Measurements from ENCODE around the gene GTF2F2. TPM values are rescaled to one million over a fixed set of nuclear protein-coding genes. Genes with fewer than 3 reads are reported as not detected.
A peak's percentile ranks its signal among the peaks of the same experiment; 100 is the strongest.

Gene GTF2F2
- 14.8 TPM for total RNA-seq
- long read RNA-seq, transcript GTF2F2-201 (8 exons, 2,239 nt): major isoform, 28 of 38 reads
- long read RNA-seq, partial matches to known transcripts: 7 of 38 reads
- long read RNA-seq, other reads (novel, unspliced or antisense): 3 of 38 reads

GRCh38 chr13:45119991-45120864 is at the start of gene GTF2F2:
GTF2F2 (plus strand) TSS chr13:45120510; CDS start chr13:45120656, 146 bp downstream.
- DNase-seq (ENCODE audit: low spot score): peak; percentile 96

GRCh38 chr13:45073809-45074208 is 46.5 kb upstream of the GTF2F2 start:
- DNase-seq (ENCODE audit: low spot score): no peak

GRCh38 chr13:45074721-45075120 is 45.6 kb upstream of the GTF2F2 start:
- DNase-seq (ENCODE audit: low spot score): no peak

- no peak for DNase-seq (ENCODE audit: low spot score)
Measured at GRCh38 chr13:45078003-45078402, 42.3 kb upstream of the GTF2F2 start.

- no peak for DNase-seq (ENCODE audit: low spot score)
Measured at GRCh38 chr13:45082964-45083363, 37.3 kb upstream of the GTF2F2 start.

- DNase-seq (ENCODE audit: low spot score): no peak
Measured at GRCh38 chr13:45084515-45084914, 35.8 kb upstream of the GTF2F2 start.

GRCh38 chr13:45086484-45086883 is 33.8 kb upstream of the GTF2F2 start:
- no peak for DNase-seq (ENCODE audit: low spot score)

- no peak for DNase-seq (ENCODE audit: low spot score)
Measured at GRCh38 chr13:45092663-45093062, 27.6 kb upstream of the GTF2F2 start.

- no peak for DNase-seq (ENCODE audit: low spot score)
Measured at GRCh38 chr13:45100573-45101262, 19.6 kb upstream of the GTF2F2 start.

GRCh38 chr13:45101327-45102018 is 18.8 kb upstream of the GTF2F2 start:
- no peak for DNase-seq (ENCODE audit: low spot score)

- no peak for DNase-seq (ENCODE audit: low spot score)
Measured at GRCh38 chr13:45102136-45102507, 18.2 kb upstream of the GTF2F2 start.

- no peak for DNase-seq (ENCODE audit: low spot score)
Measured at GRCh38 chr13:45103449-45103848, 16.9 kb upstream of the GTF2F2 start.

GRCh38 chr13:45104261-45104660 is 16.0 kb upstream of the GTF2F2 start:
- DNase-seq (ENCODE audit: low spot score): no peak

- DNase-seq (ENCODE audit: low spot score): no peak
Measured at GRCh38 chr13:45105895-45106294, 14.4 kb upstream of the GTF2F2 start.

- no peak for DNase-seq (ENCODE audit: low spot score)
Measured at GRCh38 chr13:45107539-45107938, 12.8 kb upstream of the GTF2F2 start.

- no peak for DNase-seq (ENCODE audit: low spot score)
Measured at GRCh38 chr13:45108716-45109101, 11.6 kb upstream of the GTF2F2 start.

- DNase-seq (ENCODE audit: low spot score): no peak
Measured at GRCh38 chr13:45109102-45109720, 11.1 kb upstream of the GTF2F2 start.

- DNase-seq (ENCODE audit: low spot score): no peak
Measured at GRCh38 chr13:45113233-45114224, 6.8 kb upstream of the GTF2F2 start.

- DNase-seq (ENCODE audit: low spot score): no peak
Measured at GRCh38 chr13:45119469-45119990, 780 bp upstream of the GTF2F2 start.
